HL-60/S4 treated with retinoic acid at 250 ng/mL for 4 days and 3 days (cell line): ENCODE measurements around the gene RCSD1.

Experiments used
- in situ Hi-C: fragments of 300-500 bp; cut with MboI; formaldehyde crosslinking; loops from 2 replicates; pipeline ENCODE4 v1.7.0; 2022; ENCODE audit warnings: low sequenced_read_pairs

RCSD1 gene

DNA sequence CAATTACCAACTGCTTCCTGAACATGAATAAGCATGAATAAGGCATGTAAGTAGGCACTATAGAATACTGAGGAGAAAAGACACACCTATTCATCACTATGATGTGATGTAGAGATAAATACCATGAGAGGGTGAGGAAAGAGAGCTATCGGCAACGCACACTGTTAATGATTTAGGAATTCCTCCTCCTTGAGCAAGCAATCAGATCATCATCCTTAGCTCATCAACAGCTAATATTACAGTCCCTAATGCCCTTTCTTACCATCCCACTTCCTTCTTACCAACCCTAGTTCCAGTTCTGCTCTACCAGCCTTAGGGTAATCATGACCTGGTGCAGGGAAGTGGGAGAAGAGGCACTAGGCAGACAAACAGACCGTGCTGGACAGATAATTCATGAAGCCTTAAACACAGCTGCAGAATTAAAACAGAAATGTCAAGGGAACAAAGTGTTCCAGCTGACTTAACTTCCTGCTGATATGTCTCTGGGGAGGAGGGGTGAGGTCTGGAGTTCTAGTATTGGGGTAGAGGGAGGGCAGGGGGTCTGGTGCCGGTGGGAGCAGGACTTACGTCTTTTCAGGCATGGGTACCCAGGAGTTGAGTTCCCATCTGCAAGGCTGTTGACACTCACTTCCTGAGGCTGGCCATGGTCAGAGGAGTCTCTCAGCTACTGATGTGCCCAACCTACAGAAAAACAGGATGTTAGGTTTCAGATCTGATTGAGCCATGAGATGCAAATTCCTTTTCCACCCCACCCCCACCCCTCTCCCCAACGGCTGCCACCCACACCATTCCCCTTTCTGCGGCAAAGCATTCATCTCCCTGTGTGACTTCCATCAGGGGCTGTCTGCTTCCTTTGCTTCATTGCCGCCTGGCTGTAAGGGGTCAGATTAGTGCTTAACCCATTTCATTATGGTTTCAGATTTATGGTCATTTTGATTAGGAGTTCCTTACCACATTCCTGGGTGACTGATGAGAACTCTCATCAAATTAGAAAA, 12.6 kb upstream of the RCSD1 start:
- in situ Hi-C loops, result no loop called here

DNA sequence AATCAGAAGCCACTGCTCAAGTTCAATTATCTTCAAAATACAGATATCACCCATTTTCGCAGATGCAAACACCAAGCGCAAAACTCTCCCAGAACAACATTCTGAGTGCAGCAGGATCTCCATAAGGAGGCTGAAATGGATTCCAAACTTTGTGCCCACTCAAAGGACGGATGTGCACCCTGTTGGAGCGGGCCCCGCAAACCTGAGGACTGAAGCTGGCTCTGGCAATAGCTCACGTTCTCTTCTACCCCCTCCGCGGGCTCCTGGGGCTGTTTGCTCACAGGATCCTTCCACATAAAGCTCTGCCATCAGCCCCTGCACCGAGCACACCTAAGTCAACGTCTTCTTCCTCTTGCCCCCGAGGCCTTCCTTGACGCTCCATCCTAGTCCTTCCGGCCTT, 11.7 kb upstream of the RCSD1 start:
- in situ Hi-C loops, result no loop called here

DNA sequence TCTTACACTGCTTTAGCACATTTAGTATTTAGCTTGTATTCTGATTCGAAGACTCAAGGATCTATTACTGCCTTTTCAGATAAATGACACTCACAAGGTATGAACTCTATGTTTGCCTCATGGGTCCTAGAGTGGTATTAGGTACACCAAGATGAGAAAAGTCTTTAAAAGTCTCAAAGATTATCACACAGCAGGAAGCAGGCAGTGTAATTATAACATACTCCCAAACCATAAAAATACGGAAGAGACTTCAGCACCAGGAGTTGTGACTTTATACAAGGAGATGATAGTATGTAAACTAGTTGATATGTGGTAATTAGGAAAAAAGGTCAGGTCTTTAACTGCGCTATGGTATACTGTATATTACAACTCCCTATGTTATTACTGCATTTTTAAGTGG, 11.2 kb upstream of the RCSD1 start:
- in situ Hi-C loops, result no loop called here

DNA sequence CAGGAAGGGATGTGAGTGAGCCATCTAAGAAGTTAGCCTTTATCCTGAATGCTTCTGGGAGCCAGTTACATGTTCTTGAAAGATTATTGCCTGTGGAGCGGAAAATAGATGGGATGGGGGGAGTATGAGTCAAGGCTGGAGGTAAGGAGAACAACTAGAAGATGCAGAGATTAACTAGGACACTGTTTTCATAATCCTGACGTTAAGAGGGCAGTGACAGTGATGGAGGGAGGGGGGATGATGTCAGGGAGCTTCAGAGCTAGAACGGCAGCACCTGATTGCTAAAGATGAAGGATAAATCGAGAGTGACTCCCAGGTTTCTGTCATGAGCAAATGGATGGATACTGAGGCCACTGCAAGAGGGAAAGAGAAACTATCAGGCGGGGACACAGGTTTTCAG, 10.0 kb upstream of the RCSD1 start:
- in situ Hi-C loops, result no loop called here

DNA sequence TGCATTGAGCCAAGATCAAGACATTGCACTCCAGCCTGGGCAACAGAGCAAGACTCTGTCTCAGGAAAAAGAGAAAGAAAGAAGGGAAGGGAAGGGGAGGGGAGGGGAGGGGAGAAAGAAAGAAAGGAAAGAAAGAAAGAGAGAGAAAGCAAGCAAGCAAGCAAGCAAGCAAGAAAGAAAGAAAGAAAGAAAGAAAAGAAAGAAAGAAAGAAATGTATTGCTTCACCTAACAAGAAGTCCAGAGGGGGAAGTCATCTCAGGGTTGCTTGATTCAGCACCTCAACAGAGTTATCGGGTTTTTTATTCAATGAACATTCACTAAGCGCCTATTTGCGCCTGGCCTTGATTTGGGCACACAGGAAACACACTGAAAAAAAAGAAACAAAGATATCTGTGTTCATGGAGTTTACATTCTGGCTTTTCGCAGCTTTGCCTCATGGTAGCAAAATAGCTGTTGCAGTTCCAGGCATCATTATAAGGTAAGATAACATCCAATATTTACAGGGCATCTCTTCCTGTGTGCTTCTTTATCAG, 8.2 kb upstream of the RCSD1 start:
- in situ Hi-C loops, result no loop called here

DNA sequence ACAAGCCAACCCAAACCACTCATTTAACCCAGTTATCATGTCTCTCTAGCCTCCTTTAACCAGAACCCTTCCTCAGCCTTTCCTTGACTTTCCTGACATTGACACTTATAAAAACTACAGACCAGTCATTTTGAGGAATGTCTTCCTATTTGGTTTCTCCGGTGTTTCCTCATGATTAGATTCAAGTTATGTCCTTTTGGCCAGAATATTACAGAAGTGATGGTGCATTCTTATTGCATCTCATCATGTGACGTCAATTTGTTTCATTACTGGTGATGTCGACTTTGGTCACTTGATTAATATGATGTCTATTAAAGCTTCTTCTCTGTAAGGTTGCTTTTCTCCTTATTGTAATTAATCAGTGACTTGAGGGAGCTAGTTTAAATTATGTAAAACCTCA, 6.1 kb upstream of the RCSD1 start:
- in situ Hi-C loops, result no loop called here

DNA sequence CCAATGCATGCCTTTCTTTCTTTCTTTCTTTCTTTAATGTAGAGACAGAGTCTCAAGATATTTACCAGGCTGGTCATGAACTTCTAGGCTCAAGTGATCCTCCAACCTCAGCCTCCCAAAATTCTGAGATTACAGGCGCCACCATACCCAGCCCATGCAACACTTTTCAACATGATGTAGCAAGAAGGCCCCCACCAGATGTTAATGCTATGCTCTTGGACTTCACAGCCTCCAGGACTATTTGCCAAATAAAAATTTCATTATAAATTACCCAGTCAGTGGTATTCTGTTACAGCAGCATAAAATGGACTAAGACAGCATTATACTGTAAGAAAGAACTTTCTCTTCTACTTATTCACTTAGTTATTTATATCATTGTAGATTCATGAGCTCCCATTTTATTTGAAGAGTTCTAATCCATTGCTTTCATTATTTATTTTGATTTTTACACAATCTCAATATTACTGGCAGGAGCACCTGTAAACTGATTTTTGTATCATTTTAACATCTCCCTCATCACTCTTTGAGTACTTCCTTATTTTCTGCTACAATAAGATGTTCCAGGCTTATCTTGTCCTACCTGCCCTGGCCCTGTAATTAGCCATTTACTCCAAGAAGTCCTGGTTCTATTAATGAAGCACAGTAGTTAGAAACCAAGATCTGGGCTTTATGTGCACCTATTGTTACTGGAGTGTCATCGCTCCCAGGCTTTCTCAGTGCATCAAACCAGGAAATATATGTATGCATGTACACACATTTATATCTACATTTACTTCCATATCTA, 4.8 kb upstream of the RCSD1 start:
- in situ Hi-C loops, result no loop called here

DNA sequence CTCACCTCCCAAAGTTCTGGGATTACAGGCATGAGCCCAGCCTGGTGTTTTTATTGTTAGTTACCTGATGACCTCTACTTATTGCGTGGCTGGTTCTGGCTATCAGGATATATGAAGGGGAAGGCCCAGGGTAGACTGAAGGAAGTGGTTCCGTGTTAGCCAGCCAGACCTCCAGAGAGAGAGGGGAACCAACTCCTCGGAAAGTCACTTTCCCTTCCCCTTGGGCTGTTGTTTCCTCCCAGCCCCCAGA, 2.5 kb upstream of the RCSD1 start:
- in situ Hi-C loops, result no loop called here

DNA sequence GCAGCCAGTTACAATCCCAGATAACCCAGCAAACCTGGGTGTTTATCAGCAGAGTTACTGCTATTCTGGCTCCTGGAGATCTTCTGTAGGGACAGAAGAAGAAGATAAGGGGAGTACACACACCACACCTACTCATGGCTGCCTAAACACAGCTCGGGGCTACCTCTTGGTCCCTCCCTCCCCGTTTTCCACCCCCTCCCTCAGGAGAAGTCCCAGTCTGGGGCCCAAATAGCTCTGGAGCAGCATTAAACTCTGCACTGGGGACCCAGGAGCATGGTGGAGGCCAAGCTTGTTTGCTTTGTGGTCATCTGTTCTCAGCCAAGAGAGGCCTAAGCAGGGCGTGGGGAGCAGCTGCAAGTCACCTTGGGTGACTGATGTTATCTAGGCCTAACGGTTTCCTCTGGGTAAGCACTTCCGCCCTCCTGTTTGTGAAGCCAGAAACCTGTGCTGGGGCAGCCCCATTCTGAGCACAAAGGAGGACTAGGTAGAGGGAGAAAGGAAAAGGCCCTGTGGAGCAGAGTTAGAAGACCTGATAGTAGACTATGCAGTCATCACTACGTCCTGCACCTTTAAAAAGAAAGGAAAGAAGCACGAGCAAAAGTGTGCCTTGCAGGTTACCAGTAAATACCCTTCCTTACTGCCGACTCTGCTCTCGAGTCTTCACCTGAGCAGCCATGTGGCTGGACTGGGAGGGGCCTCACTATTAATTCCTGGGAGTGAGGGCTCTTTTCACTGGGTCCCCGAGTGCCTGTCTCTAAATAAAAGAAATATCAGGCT, 2.0 kb upstream of the RCSD1 start:
- in situ Hi-C loops, result no loop called here

DNA sequence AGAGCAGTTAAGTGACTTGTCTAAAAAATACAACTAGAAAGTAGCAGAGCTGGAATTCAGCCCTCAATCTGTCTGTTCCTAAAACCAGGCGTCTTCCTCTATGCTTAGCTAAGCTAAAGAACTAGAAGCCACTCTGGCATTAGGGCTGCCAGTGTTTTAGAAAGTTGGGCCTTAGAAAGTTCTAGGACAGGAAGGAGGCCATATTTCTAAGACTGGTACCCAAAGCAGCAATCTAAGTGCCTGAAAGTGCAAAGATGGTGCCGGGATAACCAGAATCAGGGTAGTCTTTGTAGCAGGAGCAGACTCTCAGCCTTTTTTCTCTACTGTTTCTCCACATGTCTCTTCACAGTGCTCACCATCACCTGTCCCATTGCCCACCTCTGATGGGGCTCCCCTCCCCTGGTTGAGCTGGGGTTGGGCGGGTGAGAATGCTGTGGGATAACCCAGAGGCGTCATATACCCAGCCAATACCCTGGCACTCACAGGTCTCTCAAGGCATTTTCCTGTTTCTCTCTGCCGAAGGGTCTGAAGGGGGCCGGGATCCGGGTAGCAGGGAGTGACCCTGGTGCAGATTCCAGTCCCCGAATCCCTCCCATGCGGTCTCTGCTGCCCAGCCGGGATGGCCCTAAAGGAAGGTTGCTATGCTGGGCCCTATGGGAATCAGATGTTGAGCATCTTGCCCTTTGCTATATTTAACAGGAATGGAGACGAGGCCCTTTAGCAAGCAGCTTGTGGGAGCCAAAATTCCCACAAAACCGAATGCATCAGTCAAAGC, 1.1 kb upstream of the RCSD1 start:
- in situ Hi-C loops, result no loop called here

DNA sequence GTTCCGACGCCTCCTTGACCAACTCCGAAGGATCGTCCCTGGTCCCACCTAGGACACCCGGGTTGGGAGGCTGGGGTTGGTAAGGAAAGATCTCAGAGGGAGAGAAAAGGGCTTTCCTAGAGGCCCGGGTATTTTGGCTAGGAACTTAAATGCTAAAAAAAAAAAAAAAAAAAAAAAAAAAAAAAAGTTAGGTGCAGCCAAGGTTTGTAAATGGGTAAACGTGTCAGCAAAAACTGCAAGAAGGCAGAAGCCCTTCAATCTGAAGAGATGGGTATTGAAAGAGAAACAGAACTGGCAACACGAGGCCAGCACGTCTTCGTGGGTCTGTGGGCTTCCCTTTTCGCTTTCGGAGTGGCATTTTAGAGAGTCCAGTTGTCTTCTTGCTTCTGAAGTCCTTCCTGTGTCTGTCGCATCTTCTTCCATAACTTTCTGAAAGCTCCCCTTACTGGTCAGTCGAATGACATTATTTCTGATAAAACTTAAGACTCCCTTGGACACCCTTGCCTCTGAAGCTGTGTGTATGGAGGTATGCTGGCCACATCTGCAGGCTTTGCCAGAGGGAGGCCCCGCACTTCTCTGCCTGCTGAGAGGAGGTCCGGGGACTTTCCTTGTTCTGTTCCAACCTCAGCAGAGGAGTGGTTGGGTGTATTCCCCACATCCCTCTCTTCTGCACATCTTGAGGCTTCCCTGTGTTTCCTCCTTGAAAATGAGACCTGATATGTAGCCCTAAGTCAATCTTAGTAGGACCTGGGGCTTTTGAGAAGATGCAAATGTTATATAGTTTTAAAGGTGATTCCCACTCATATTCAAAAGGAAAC, 745 bp downstream of the RCSD1 start:
- in situ Hi-C loops, result no loop called here

DNA sequence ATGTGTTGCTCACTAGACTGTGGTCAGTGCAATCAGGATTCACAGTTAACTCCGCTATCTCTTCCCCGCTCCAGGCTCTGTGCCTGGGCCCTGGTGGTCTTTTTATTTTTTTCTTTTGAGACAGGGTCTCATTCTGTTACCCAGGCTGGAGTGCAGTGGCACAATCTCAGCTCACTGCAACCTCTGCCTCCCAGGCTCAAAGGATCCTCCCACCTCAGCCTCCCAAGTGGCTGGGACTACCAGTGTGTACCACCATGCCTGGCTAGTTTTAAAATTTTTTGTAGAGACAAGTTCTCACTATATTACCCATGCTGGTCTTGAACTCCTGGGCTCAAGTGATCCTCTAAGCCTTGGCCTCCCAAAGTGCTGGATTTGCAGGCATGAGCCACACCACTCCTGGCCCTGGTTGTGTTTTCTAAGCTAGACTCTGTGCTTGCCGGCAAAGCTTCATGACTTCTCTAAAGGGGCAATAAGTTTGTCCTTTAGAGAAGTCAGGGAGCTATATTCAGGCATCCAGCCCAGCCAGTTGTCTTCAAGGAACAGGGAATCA, 1.4 kb downstream of the RCSD1 start:
- in situ Hi-C loops, result no loop called here

DNA sequence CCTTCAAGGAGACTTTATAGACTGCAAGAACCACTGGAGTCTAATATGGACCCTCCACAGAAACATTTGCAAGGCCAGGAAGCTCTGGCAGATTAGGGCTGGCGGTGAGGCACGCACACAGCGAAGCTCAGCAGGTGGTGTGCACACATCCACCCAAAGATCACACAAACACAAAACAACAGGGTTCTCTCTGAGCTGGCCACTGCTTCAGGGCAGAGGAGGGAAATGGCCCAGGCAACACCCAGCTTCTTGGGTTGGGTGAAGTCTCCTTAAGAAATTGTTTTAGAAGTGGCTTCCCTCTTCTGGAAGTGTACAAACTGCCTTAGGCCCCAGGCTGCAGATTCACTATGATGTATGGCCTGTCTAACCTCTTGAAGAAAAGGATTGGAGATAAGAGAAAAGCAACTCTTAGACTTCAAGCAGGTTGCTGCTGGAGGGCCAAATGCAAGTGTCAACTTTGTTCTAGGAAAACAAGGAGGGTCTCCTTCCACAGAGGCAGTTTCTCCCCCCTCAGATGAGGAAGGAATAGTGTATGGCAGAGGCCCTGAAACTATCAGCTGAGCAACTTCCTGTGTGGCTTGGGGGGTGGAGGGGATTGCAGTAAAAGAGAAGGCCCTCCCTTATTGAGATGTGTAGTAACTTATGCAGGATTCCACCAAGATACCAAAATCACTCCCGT, 2.0 kb downstream of the RCSD1 start:
- in situ Hi-C loops, result no loop called here

DNA sequence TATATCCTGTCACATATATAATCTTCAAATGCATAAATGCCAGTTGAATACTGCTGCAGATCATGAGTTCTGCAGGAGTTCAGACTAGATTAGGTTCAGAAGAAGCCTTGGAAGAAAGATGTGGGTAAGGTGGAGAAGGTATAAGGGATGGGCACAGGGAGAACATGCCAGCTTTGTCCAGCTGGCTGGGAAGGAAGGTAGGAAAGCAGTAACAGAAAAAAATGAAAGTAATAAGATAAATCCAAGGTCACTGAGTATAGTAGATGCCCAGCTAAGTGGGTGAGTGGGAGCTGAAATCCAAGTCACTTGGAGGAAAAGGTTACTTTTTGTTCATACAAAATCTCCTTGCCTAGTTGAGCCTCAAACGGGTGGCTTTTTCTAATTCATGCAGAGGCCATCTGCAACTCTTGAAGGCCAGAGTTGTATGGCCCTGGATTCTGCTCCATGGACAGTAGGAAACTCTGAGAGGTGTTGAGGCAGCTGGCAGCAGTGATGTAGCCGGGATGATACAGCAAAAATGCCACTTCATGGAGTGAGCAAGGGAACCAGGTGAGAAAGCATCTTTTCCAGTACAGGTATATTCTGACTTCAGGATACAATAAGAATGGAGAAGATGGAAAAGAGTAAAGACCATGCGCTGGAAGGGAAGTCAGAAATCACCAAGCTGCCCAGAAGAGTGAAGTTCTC, 3.4 kb downstream of the RCSD1 start:
- in situ Hi-C loops, result no loop called here

DNA sequence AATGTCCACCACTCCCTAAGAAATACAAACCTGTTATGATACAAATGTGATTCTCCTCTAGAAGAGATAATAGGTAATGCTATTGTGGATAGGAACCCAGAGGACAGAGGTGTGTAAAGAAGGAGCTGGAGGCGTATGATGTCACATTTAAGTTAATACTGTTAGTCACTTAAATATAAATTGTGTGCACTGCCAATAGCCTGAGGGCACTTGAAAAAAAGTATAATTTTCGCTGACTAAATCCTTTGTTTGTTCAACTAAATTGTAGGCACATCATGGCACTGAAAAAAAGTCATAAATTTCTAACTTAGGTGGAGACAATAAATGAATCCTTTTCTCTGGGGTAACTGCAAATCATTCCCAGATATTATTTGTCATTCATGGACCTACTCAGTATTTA, 4.4 kb downstream of the RCSD1 start:
- in situ Hi-C loops, result no loop called here

DNA sequence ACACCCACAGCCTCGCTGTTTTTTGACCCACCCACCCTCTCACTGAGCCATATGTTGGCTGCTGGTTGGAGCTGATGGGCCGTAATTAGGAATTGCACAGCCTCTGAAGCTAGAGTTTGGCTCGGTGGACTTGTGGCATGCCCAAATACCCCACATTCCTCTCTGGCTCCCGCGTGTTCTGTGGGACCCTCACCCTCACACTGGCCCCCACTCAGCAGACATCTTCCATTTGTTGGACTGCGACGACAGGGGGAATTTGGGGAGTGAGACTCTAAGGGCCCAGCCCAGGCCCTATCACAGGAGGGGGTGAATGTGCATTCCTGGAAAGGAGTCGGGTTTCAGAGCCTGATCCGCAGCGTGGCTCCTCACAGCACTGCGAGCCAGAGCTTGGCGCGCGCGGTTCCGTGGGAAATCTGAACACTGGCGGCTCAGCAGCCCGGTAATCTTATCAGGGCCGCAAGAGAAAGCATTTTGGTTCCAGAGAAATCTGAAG, 5.2 kb downstream of the RCSD1 start:
- in situ Hi-C loops, result no loop called here

DNA sequence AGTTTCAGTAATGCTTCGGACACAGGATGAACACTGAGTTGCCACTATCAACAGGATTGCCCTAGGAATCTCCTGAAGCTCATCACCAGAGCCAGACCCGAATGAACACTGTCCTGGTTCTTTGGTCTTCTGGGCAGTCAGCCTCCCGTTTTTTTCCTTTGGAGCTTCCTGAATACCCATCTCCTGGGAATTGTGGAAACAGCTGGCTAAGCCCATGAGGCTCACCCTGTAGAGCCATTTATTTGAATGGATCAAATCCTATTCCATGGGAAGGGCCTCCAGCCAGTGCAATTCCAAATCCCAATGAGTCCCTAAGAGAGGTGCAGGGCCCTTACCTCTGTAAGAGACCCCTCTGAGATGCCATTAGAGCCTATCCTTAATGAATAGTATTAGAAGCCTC, 5.9 kb downstream of the RCSD1 start:
- in situ Hi-C loops, result no loop called here

DNA sequence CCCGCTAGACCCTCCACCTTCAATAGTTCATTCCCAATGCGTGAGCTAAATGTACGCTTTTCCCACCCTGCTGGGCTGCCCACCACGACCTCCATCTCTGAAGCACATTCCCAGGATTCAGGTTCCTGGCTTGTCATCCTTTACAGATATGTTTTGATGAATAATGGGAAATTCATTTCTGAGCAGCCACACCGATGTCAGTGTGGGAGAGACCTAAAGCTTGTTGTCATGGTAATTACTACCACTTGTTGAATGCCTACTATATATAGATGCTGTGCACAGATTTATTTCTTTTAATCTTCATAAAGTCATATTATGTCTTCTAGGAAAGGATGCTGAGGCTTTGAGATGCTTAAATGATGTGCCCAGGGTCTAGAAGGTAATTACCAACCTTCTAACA, 8.0 kb downstream of the RCSD1 start:
- in situ Hi-C loops, result no loop called here
